Right atrium auricular region (tissue), 2 donors: ENCODE measurements around the gene TFG. TPM values are rescaled to one million over a fixed set of nuclear protein-coding genes. Genes with fewer than 3 reads are reported as not detected.

Source experiments
- DNase-seq: peaks from one replicate; pipeline ENCODE4 v3.0.0-alpha.2; 2019; ENCODE audit warnings: low spot score
- H3K27ac ChIP-seq, 2 donors: fragments of 200-600 bp; sonication (generic); 1 replicate in 1 of 2; 2 replicates in 1 of 2; pipeline ENCODE4 v1.5.1; 2016 to 2019
- H3K27me3 ChIP-seq, 2 donors: fragments of 200-600 bp; sonication (generic); one replicate each; pipeline versions ENCODE4 v1.5.1 to v1.6.0; 2017 to 2019
- H3K36me3 ChIP-seq: fragments of 200-600 bp; sonication (generic); one replicate; pipeline ENCODE4 v1.5.1; 2016
- H3K4me1 ChIP-seq, 2 donors: fragments of 200-600 bp; sonication (generic); one replicate each; pipeline versions ENCODE4 v1.5.1 to v1.6.0; 2017 to 2019
- H3K4me3 ChIP-seq, 2 donors: fragments of 200-600 bp; sonication (generic); 1 replicate in 1 of 2; 2 replicates in 1 of 2; pipeline ENCODE4 v1.5.1; 2017 to 2019; ENCODE audit warnings: mild to moderate bottlenecking in 1 of 2, moderate library complexity in 1 of 2
- H3K9me3 ChIP-seq, 2 donors: fragments of 200-600 bp; sonication (generic); one replicate each; pipeline ENCODE4 v1.5.1; 2019
- total RNA-seq, 2 donors: library from RNA; depleted of rRNA; stranded (reverse); fragments of >200 nt; gene quantifications; one replicate each; pipeline ENCODE4 v1.1.0, GENCODE V29; 2016
- TF ChIP-seq, protein P1 (sequence below), 2 donors: fragments of 200-600 bp; sonication (generic); IDR thresholded peaks; one replicate each; pipeline ENCODE4 v1.5.1; 2019; ENCODE audit warnings: antibody characterized with exemption in 2 of 2

TFG gene
- total RNA-seq, 2 donors from 2014 or later: 79.1 to 111 TPM

- no peaks in the 10 kb centered on the region for H3K27me3 ChIP-seq
- TF ChIP-seq, protein P1, sequence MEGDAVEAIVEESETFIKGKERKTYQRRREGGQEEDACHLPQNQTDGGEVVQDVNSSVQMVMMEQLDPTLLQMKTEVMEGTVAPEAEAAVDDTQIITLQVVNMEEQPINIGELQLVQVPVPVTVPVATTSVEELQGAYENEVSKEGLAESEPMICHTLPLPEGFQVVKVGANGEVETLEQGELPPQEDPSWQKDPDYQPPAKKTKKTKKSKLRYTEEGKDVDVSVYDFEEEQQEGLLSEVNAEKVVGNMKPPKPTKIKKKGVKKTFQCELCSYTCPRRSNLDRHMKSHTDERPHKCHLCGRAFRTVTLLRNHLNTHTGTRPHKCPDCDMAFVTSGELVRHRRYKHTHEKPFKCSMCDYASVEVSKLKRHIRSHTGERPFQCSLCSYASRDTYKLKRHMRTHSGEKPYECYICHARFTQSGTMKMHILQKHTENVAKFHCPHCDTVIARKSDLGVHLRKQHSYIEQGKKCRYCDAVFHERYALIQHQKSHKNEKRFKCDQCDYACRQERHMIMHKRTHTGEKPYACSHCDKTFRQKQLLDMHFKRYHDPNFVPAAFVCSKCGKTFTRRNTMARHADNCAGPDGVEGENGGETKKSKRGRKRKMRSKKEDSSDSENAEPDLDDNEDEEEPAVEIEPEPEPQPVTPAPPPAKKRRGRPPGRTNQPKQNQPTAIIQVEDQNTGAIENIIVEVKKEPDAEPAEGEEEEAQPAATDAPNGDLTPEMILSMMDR (IDR thresholded peaks at IDR 0.05): no peak
- H3K4me3 ChIP-seq: no peak overlapping the region
- peaks cover 0 to 15% of the 10 kb centered on the region in 2 donors for H3K4me1 ChIP-seq
- no peak for DNase-seq
- no peaks in the 10 kb centered on the region for H3K9me3 ChIP-seq
- H3K27ac ChIP-seq: peak overlapping the region in 1 of 2 donors; percentile 4
- H3K36me3 ChIP-seq: peaks cover 4% of the 10 kb centered on the region
Observed at GRCh38 chr3:100759950-100760349, 50.7 kb downstream of the TFG start.

DNA sequence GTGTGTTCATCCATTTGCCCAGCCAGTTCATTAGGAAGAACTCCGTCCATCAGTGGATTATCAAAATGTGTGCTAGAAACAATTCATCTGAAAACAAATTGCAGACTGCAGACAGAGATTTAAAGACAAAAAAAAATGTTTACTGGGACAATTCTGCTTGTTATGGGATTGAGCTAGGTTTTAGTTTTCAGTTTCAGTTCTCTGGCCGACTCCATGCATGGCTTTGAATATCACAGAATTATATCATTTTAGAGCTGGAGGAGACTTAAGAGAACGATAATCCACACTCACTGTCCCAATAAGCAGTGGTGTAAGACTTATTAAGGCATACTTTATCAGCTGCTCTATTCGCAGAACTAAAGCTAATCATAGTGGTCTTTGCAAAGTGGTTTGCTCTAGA is 51.1 kb downstream of the TFG start:
- Histone ChIP-seq H3K27ac (no peak overlapping the region), H3K27me3 (no peaks in the 10 kb centered on the region), H3K36me3 (peaks cover 4% of the 10 kb centered on the region), H3K4me3 (no peak overlapping the region), H3K4me1 (peaks cover 0 to 11% of the 10 kb centered on the region in 2 donors), H3K9me3 (no peaks in the 10 kb centered on the region)
- TF ChIP-seq, protein P1 (IDR thresholded peaks at IDR 0.05): no peak
- no peak for DNase-seq

- TF ChIP-seq, protein P1 (IDR thresholded peaks at IDR 0.05): no peak
- Histone ChIP-seq H3K27me3 (no peaks in the 10 kb centered on the region), H3K4me1 (peaks cover 0 to 3% of the 10 kb centered on the region in 2 donors), H3K36me3 (peaks cover 8% of the 10 kb centered on the region), H3K4me3 (no peak overlapping the region), H3K27ac (no peak overlapping the region), H3K9me3 (no peaks in the 10 kb centered on the region)
- no peak for DNase-seq
Observed at GRCh38 chr3:100761211-100761942, 52.1 kb downstream of the TFG start.

DNA sequence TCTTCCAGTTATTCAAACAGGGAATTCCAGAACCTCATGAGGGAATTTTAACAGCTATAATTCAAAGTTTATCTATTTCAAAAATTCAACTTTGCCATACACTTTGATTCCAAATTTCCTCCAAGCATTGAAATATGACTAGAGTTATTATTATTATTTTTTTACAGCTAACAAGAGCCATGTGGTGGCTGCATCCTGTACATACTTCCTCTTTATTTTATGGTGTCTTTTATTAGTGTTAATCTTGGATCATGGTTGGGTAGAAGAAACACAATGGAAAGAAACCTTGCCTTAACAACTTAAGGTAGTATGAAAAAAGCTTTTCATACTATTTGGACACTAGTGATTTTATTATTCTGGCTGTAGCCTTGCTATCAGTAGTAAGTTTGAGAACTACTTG is 52.7 kb downstream of the TFG start:
- H3K9me3 ChIP-seq: no peaks in the 10 kb centered on the region
- TF ChIP-seq, protein P1 (IDR thresholded peaks at IDR 0.05): no peak
- no peak for DNase-seq
- no peaks in the 10 kb centered on the region for H3K4me1 ChIP-seq
- H3K4me3 ChIP-seq: no peak overlapping the region
- H3K27ac ChIP-seq: no peak overlapping the region
- peaks cover 8% of the 10 kb centered on the region for H3K36me3 ChIP-seq
- H3K27me3 ChIP-seq: no peaks in the 10 kb centered on the region

- Histone ChIP-seq H3K9me3 (no peaks in the 10 kb centered on the region), H3K4me1 (no peaks in the 10 kb centered on the region), H3K36me3 (peaks cover 8% of the 10 kb centered on the region), H3K27me3 (no peaks in the 10 kb centered on the region), H3K4me3 (no peak overlapping the region), H3K27ac (no peak overlapping the region)
- no peak for DNase-seq
- TF ChIP-seq, protein P1 (IDR thresholded peaks at IDR 0.05): no peak
Observed at GRCh38 chr3:100765437-100765975, 56.2 kb downstream of the TFG start.
